HepG2 (cell line): Measurements from ENCODE around the gene SCP2. TPM values are rescaled to one million over a fixed set of nuclear protein-coding genes. Genes with fewer than 3 reads are reported as not detected.

Experiments used
- CBFB ChIP-seq: sonication (generic); formaldehyde crosslinking; IDR thresholded peaks from 2 replicates; pipeline ENCODE4 v1.4.0; 2020; ENCODE audit warnings: missing genetic modification reagents
- CBX5 ChIP-seq: sonication (generic); formaldehyde crosslinking; IDR thresholded peaks from 2 replicates; pipeline ENCODE4 v1.4.0; 2020; ENCODE audit warnings: missing genetic modification reagents, borderline replicate concordance
- CEBPB ChIP-seq: IDR thresholded peaks from 2 replicates; pipeline ENCODE4 v1.6.1; 2011; ENCODE audit warnings: low read depth, low read length, improper control_type of control experiment, borderline replicate concordance
- FOXP1 ChIP-seq, 2 experiments: fragments of 450-650 bp in 1 of 2; IDR thresholded peaks; 2 replicates each; pipeline ENCODE4 v1.6.1; 2017 to 2018; ENCODE audit warnings: antibody characterized with exemption in 1 of 2
- HDAC2 ChIP-seq: sonication (generic); formaldehyde crosslinking; IDR thresholded peaks from 2 replicates; pipeline ENCODE4 v1.4.0; 2020; ENCODE audit warnings: missing genetic modification reagents
- HHEX ChIP-seq: IDR thresholded peaks from 2 replicates; pipeline ENCODE4 v1.6.1; 2016; ENCODE audit warnings: control low read depth
- HINFP ChIP-seq: sonication (generic); formaldehyde crosslinking; IDR thresholded peaks from 2 replicates; pipeline ENCODE4 v1.4.0; 2020; ENCODE audit warnings: low read depth, mild to moderate bottlenecking, missing genetic modification reagents
- HMG20A ChIP-seq: IDR thresholded peaks from 2 replicates; pipeline ENCODE4 v1.6.1; 2016; ENCODE audit warnings: borderline replicate concordance
- ISL2 ChIP-seq: sonication (generic); formaldehyde crosslinking; IDR thresholded peaks from 2 replicates; pipeline ENCODE4 v1.5.0; 2020; ENCODE audit warnings: missing genetic modification reagents
- NFKB2 ChIP-seq: sonication (generic); formaldehyde crosslinking; IDR thresholded peaks from 2 replicates; pipeline ENCODE4 v1.4.0; 2020; ENCODE audit warnings: missing genetic modification reagents, borderline replicate concordance
- POGZ ChIP-seq: sonication (generic); formaldehyde crosslinking; IDR thresholded peaks from 2 replicates; pipeline ENCODE4 v1.4.0; 2020; ENCODE audit warnings: mild to moderate bottlenecking, missing genetic modification reagents
- PPARG ChIP-seq: conservative IDR thresholded peaks from 2 replicates; pipeline ENCODE4 v1.6.1; 2016; ENCODE audit warnings: missing biosample characterization, missing genetic modification reagents
- REPIN1 ChIP-seq: sonication (generic); formaldehyde crosslinking; IDR thresholded peaks from 2 replicates; pipeline ENCODE4 v1.8.0; 2022; ENCODE audit warnings: missing genetic modification reagents, low read depth, mild to moderate bottlenecking, borderline replicate concordance
- SCMH1 ChIP-seq: sonication (generic); formaldehyde crosslinking; IDR thresholded peaks from 2 replicates; pipeline ENCODE4 v1.9.0; 2021; ENCODE audit warnings: missing genetic modification reagents, mild to moderate bottlenecking, borderline replicate concordance
- TEAD3 ChIP-seq: optimal IDR thresholded peaks from 2 replicates; pipeline ENCODE3; 2016; ENCODE audit warnings: borderline replicate concordance
- ZKSCAN5 ChIP-seq: sonication (generic); formaldehyde crosslinking; IDR thresholded peaks from 2 replicates; pipeline ENCODE4 v1.5.1; 2020; ENCODE audit warnings: mild to moderate bottlenecking, missing genetic modification reagents
- ZMYM2 ChIP-seq: sonication (generic); formaldehyde crosslinking; IDR thresholded peaks from 2 replicates; pipeline ENCODE4 v1.8.0; 2022; ENCODE audit warnings: mild to moderate bottlenecking, missing genetic modification reagents
- ZNF143 ChIP-seq: sonication (generic); formaldehyde crosslinking; IDR thresholded peaks from 2 replicates; pipeline ENCODE4 v1.4.0; 2020; ENCODE audit warnings: missing genetic modification reagents
- ZNF207 ChIP-seq: fragments of 450-650 bp; IDR thresholded peaks from 2 replicates; pipeline ENCODE4 v1.6.1; 2016; ENCODE audit warnings: antibody characterized with exemption, borderline replicate concordance
- ZNF24 ChIP-seq: fragments of 450-650 bp; IDR thresholded peaks from 2 replicates; pipeline ENCODE4 v1.6.1; 2017; ENCODE audit warnings: antibody characterized with exemption, mild to moderate bottlenecking
- ZNF263 ChIP-seq: sonication (generic); formaldehyde crosslinking; IDR thresholded peaks from 2 replicates; pipeline ENCODE4 v1.4.0; 2020; ENCODE audit warnings: missing genetic modification reagents
- ZNF451 ChIP-seq: sonication (generic); formaldehyde crosslinking; IDR thresholded peaks from 2 replicates; pipeline ENCODE4 v1.5.0; 2020; ENCODE audit warnings: mild to moderate bottlenecking, missing genetic modification reagents
- ZNF460 ChIP-seq: sonication (generic); formaldehyde crosslinking; IDR thresholded peaks from 2 replicates; pipeline ENCODE4 v1.5.1; 2020; ENCODE audit warnings: missing genetic modification reagents, mild to moderate bottlenecking, borderline replicate concordance
- ZNF576 ChIP-seq: sonication (generic); formaldehyde crosslinking; IDR thresholded peaks from 2 replicates; pipeline ENCODE4 v1.4.0; 2020; ENCODE audit warnings: mild to moderate bottlenecking, missing genetic modification reagents
- ZNF75D ChIP-seq: sonication (generic); formaldehyde crosslinking; IDR thresholded peaks from 2 replicates; pipeline ENCODE4 v1.8.1; 2023; ENCODE audit warnings: missing genetic modification reagents, mild to moderate bottlenecking, borderline replicate concordance
- ZNF768 ChIP-seq: sonication (generic); formaldehyde crosslinking; IDR thresholded peaks from 2 replicates; pipeline ENCODE4 v1.4.0; 2020; ENCODE audit warnings: missing genetic modification reagents
- ZNF773 ChIP-seq: sonication (generic); formaldehyde crosslinking; IDR thresholded peaks from 2 replicates; pipeline ENCODE4 v1.4.0; 2020; ENCODE audit warnings: missing genetic modification reagents, borderline replicate concordance
- ZNF776 ChIP-seq: sonication (generic); formaldehyde crosslinking; IDR thresholded peaks from 2 replicates; pipeline ENCODE4 v1.4.0; 2020; ENCODE audit warnings: mild to moderate bottlenecking, missing genetic modification reagents
- ZNF780A ChIP-seq: sonication (generic); formaldehyde crosslinking; IDR thresholded peaks from 2 replicates; pipeline ENCODE4 v1.8.0; 2022; ENCODE audit warnings: mild to moderate bottlenecking, missing genetic modification reagents, moderate library complexity
- ZSCAN21 ChIP-seq: sonication (generic); formaldehyde crosslinking; IDR thresholded peaks from 2 replicates; pipeline ENCODE4 v1.8.0; 2022; ENCODE audit warnings: mild to moderate bottlenecking, missing genetic modification reagents, moderate library complexity, borderline replicate concordance
- ZSCAN9 ChIP-seq: IDR thresholded peaks from 2 replicates; pipeline ENCODE4 v1.6.1; 2016; ENCODE audit warnings: borderline replicate concordance
- polyA plus RNA-seq, 8 experiments: library from polyadenylated mRNA; depleted of rRNA in 3 of 8; stranded (reverse) in 7 of 8; unstranded in 1 of 8; fragments of >200 nt; fragmentation: Illumina TruSeq in 4 of 8; extraction: Trizol in 4 of 8; gene quantifications; 2 replicates each; pipeline versions ENCODE4 v1.2.1 to v1.2.3, GENCODE V29; 2011 to 2016; ENCODE audit warnings: low read depth in 4 of 8, missing spikeins in 1 of 8, mixed read lengths in 1 of 8; ENCODE audit not compliant: insufficient read depth in 1 of 8
- total RNA-seq, 5 experiments: library from RNA; depleted of rRNA; stranded (reverse); fragments of >200 nt; fragmentation: Illumina TruSeq; extraction: Trizol; gene quantifications; 2 replicates each; pipeline ENCODE4 v1.2.3, GENCODE V29; 2016; ENCODE audit warnings: low read depth in 1 of 5

Gene SCP2
- total and polyA plus RNA-seq, 2 of the 13 experiments (the other 11 are each of a cell fraction or from before 2014, with no cell fraction given): 59.0 to 133 TPM

GRCh38 chr1:53089478-53090226, 162.6 kb downstream of the SCP2 start (continued):
- TF ChIP-seq SCMH1 (CRISPR knock-in tag): no peak
- TF ChIP-seq HMG20A: peak; percentile 50; the same call in 1 of the 2 replicates
- TF ChIP-seq ZNF773: no peak
- no peak; the same call in 1 of the 2 replicates for TF ChIP-seq ZNF780A (CRISPR knock-in tag)
- TF ChIP-seq ZNF460 (CRISPR knock-in tag): no peak
- TF ChIP-seq ZNF24: no peak
- TF ChIP-seq ZNF75D (CRISPR knock-in tag): no peak
- no peak for TF ChIP-seq FOXP1 (IDR thresholded peaks at IDR 0.05)
- no peak; the same call in 1 of the 2 replicates for TF ChIP-seq FOXP1 (CRISPR knock-in tag; IDR thresholded peaks at IDR 0.05)
- TF ChIP-seq CBX5 (CRISPR knock-in tag): peak; percentile 64; the same call in 1 of the 2 replicates
- TF ChIP-seq ZSCAN21 (CRISPR knock-in tag): peak; percentile 50; the same call in 1 of the 2 replicates
- TF ChIP-seq TEAD3 (CRISPR knock-in tag): peak; percentile 66
- TF ChIP-seq ZNF263: peak; percentile 73
- peak; percentile 48; the same call in 1 of the 2 replicates for TF ChIP-seq ISL2 (CRISPR knock-in tag)
- peak; percentile 71 for TF ChIP-seq ZNF451 (CRISPR knock-in tag)
- TF ChIP-seq ZMYM2 (CRISPR knock-in tag): peak; percentile 53; the same call in 1 of the 2 replicates
- no peak for TF ChIP-seq CEBPB
- peak; percentile 60; the same call in 1 of the 2 replicates for TF ChIP-seq REPIN1 (CRISPR knock-in tag)
- TF ChIP-seq ZSCAN9 (CRISPR knock-in tag): peak; percentile 72; the same call in 1 of the 2 replicates
- TF ChIP-seq ZNF207: no peak
- peak; percentile 85; the same call in 1 of the 2 replicates for TF ChIP-seq HDAC2
- peak; percentile 54; the same call in 1 of the 2 replicates for TF ChIP-seq NFKB2 (CRISPR knock-in tag)
- no peak for TF ChIP-seq CBFB (CRISPR knock-in tag)
- peak; percentile 50; the same call in 1 of the 2 replicates for TF ChIP-seq PPARG
- 0 out of 2 replicates have a peak, but pooled peaks have one; percentile 51 for TF ChIP-seq HINFP (CRISPR knock-in tag)
- no peak for TF ChIP-seq ZNF768 (CRISPR knock-in tag)
- TF ChIP-seq ZNF143 (CRISPR knock-in tag): 0 out of 2 replicates have a peak, but pooled peaks have one; percentile 19
- TF ChIP-seq ZNF576 (CRISPR knock-in tag): no peak
- peak; percentile 100 for TF ChIP-seq ZKSCAN5 (CRISPR knock-in tag)
- TF ChIP-seq ZNF776 (CRISPR knock-in tag): 0 out of 2 replicates have a peak, but pooled peaks have one; percentile 7
- TF ChIP-seq POGZ (CRISPR knock-in tag): peak; percentile 79
- peak; percentile 35; the same call in 1 of the 2 replicates for TF ChIP-seq HHEX (CRISPR knock-in tag)
